Measurements from ENCODE around the gene HOXB8. TPM values are rescaled to one million over a fixed set of nuclear protein-coding genes. Genes with fewer than 3 reads are reported as not detected.

HOXB8 gene
- total RNA-seq, 2 experiments from 2014 or later = not detected

DNA sequence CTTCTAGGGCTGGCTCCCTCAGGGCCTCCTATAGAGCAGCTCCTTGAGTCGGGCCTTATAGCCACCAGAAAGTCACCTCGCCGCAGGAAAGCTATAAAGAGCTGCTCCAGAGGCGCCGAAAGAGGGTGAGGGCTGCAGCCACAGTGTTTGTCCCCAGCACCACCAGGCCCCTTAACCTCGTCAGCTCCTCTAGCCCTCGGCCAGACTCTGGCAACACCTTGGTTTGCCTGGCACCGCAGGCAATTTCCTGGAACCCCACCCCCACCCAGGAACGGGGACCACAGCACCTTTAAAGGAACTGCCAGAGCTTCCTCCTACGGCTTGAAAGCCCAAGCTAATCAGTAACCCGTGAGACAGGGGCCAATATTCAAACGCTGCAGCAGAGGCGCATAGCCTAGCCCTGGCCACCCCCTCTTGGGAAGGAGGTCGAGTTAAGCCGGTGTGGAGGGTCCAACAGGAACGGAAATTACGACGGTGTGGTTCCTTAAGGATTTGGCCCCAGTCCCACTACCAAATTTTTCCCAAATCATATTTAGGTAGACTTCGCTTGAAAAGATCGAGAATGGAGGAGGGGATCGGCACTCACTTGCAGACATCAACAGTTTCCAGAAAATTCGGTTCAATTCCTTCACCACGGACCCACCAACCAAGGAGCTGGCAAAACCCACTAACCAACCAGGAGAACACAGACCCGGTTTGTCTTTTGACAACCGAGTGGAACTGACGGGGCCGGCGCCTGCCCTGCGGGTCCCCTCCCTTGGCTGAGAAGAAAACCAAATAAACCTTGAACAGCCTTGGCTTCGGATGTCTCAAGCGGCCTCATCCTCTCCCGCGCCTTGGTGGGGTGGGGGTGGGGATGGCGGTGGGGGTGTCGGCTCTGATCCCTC lies 13.3 kb downstream of the HOXB8 start:
- POLR2A ChIA-PET = interaction anchor here (0.6 to 1.3 kb wide), 3 partner anchors 11 to 119 kb away, joined by 3 to 4 read pairs (median 3); no protein-coding TSS in a partner anchor
- H3K4me3 Mint-ChIP-seq = no peak overlapping the region

GRCh38 chr17:48601207-48601538 lies 13.9 kb downstream of the HOXB8 start:
- Mint-ChIP-seq H3K4me3 (no peak overlapping the region), H3K27me3 (peaks cover 86% of the 10 kb centered on the region), H3K27ac (no peak overlapping the region), H3K9me3 (no peaks in the 10 kb centered on the region), H3K36me3 (ENCODE audit: low read depth) (no peaks in the 10 kb centered on the region), H3K4me1 (ENCODE audit: low read depth) (peaks cover 35% of the 10 kb centered on the region)
- POLR2A ChIA-PET = interaction anchor here (0.6 to 1.3 kb wide), 5 partner anchors 12 to 119 kb away, joined by 3 to 5 read pairs (median 3); no protein-coding TSS in a partner anchor
- no peak for DNase-seq
- intact Hi-C loops (cut with micrococcal nuclease) = no loop called here
- no peak for ATAC-seq
- TF ChIP-seq, protein P1, sequence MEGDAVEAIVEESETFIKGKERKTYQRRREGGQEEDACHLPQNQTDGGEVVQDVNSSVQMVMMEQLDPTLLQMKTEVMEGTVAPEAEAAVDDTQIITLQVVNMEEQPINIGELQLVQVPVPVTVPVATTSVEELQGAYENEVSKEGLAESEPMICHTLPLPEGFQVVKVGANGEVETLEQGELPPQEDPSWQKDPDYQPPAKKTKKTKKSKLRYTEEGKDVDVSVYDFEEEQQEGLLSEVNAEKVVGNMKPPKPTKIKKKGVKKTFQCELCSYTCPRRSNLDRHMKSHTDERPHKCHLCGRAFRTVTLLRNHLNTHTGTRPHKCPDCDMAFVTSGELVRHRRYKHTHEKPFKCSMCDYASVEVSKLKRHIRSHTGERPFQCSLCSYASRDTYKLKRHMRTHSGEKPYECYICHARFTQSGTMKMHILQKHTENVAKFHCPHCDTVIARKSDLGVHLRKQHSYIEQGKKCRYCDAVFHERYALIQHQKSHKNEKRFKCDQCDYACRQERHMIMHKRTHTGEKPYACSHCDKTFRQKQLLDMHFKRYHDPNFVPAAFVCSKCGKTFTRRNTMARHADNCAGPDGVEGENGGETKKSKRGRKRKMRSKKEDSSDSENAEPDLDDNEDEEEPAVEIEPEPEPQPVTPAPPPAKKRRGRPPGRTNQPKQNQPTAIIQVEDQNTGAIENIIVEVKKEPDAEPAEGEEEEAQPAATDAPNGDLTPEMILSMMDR (IDR thresholded peaks at IDR 0.05) = no peak
- CTCF ChIA-PET = interaction anchor here (0.7 to 1.5 kb wide), 9 partner anchors 8 to 652 kb away, joined by 3 to 4 read pairs (median 4); no protein-coding TSS in a partner anchor

More for the DNA sequence above, 13.3 kb downstream of the HOXB8 start:
- intact Hi-C loops (cut with micrococcal nuclease) = no loop called here
- Mint-ChIP-seq H3K9me3 (no peaks in the 10 kb centered on the region), H3K27me3 (peaks cover 85% of the 10 kb centered on the region), H3K27ac (no peak overlapping the region), H3K36me3 (ENCODE audit: low read depth) (no peaks in the 10 kb centered on the region), H3K4me1 (ENCODE audit: low read depth) (peaks cover 29% of the 10 kb centered on the region)
- DNase-seq (no peak), ATAC-seq (no peak)
- CTCF ChIA-PET = interaction anchor here (0.7 to 1.5 kb wide), 12 partner anchors 35 to 652 kb away, joined by 3 to 4 read pairs (median 3); no protein-coding TSS in a partner anchor
- TF ChIP-seq, protein P1 (IDR thresholded peaks at IDR 0.05) = no peak

GRCh38 chr17:48600244-48601098 lies 14.6 kb downstream of the HOXB8 start:
- TF ChIP-seq, protein P1 (IDR thresholded peaks at IDR 0.05) = no peak
- Mint-ChIP-seq H3K9me3 (no peaks in the 10 kb centered on the region), H3K36me3 (ENCODE audit: low read depth) (no peaks in the 10 kb centered on the region), H3K4me3 (no peak overlapping the region), H3K27ac (no peak overlapping the region), H3K4me1 (ENCODE audit: low read depth) (peaks cover 35% of the 10 kb centered on the region), H3K27me3 (peaks cover 90% of the 10 kb centered on the region)
- intact Hi-C loops (cut with micrococcal nuclease) = no loop called here
- POLR2A ChIA-PET = interaction anchor here (0.6 to 1.3 kb wide), 5 partner anchors 12 to 237 kb away, joined by 3 to 5 read pairs (median 3); no protein-coding TSS in a partner anchor
- no peak for ATAC-seq
- CTCF ChIA-PET = interaction anchor here (0.9 to 1.5 kb wide), 5 partner anchors 9 to 264 kb away, joined by 3 to 4 read pairs (median 4); no protein-coding TSS in a partner anchor
- DNase-seq = no peak

DNA sequence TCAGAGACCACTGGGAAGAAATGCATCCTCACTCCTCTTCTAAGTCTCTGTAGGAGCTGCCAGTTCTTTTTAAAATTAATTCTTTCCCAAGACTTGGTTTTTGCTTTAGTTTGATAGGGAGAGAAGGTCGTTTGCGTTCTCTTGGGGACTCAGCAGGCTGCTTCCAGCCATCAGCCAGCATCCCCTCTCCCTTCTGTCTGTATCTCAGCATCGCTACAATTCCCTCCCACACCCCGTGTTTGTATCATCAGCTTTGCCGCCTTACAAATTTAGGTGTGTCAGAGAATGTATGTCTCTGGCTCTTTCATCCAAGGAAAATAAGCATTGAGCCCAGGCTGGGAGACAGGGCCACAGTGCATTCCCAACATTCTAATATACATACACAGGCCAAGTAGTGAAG lies 15.7 kb downstream of the HOXB8 start:
- CTCF ChIA-PET = interaction anchor here (1.0 kb wide), 1 partner anchor 133 kb away, joined by 3 read pairs; no protein-coding TSS in a partner anchor
- H3K27me3 Mint-ChIP-seq = peaks cover 88% of the 10 kb centered on the region
- TF ChIP-seq, protein P1 (IDR thresholded peaks at IDR 0.05) = no peak
- H3K4me1 Mint-ChIP-seq (ENCODE audit: low read depth) = peaks cover 33% of the 10 kb centered on the region
- POLR2A ChIA-PET = interaction anchor here (1.2 kb wide), 1 partner anchor 19 kb away, joined by 3 read pairs; no protein-coding TSS in a partner anchor
- H3K4me3 Mint-ChIP-seq = no peak overlapping the region
- no peak for ATAC-seq
- no peak for DNase-seq
- H3K27ac Mint-ChIP-seq = no peak overlapping the region
- H3K9me3 Mint-ChIP-seq = no peaks in the 10 kb centered on the region
- intact Hi-C loops (cut with micrococcal nuclease) = no loop called here
- H3K36me3 Mint-ChIP-seq (ENCODE audit: low read depth) = no peaks in the 10 kb centered on the region
